Nephron (organoid): Measurements from ENCODE around the gene TNIK.
A peak's percentile ranks its signal among the peaks of the same experiment; 100 is the strongest.

Experiments
- H3K27ac Mint-ChIP-seq, 3 experiments: 2 replicates each; pipeline ENCODE4 v1.8.0; 2020; ENCODE audit warnings: mixed read lengths in 3 of 3, mild to moderate bottlenecking in 2 of 3, moderate library complexity in 1 of 3
- H3K27me3 Mint-ChIP-seq: 2 replicates; pipeline ENCODE4 v1.8.0; 2021; ENCODE audit warnings: low read depth, mild to moderate bottlenecking, moderate library complexity, mixed read lengths
- H3K36me3 Mint-ChIP-seq: 2 replicates; pipeline ENCODE4 v1.8.0; 2020; ENCODE audit warnings: low read depth, mixed read lengths
- H3K4me1 Mint-ChIP-seq: 2 replicates; pipeline ENCODE4 v1.8.0; 2020; ENCODE audit warnings: mixed read lengths
- H3K4me3 Mint-ChIP-seq, 3 experiments: 2 replicates each; pipeline ENCODE4 v1.8.0; 2020; ENCODE audit warnings: mild to moderate bottlenecking in 3 of 3, mixed read lengths in 3 of 3, moderate library complexity in 2 of 3
- H3K9me3 Mint-ChIP-seq: 2 replicates; pipeline ENCODE4 v1.8.0; 2020; ENCODE audit warnings: mixed read lengths
- CTCF ChIP-seq, 3 experiments: fragments of 200-600 bp; sonication (generic); IDR thresholded peaks; one replicate each; pipeline ENCODE4 v1.5.0; 2021; ENCODE audit warnings: antibody characterized with exemption in 3 of 3; ENCODE audit not compliant: unreplicated experiment in 3 of 3

The TNIK gene

GRCh38 chr3:171456765-171457606 lies 3.2 kb downstream of the TNIK start:
- TF ChIP-seq CTCF (IDR thresholded peaks at IDR 0.05; ENCODE audit: unreplicated experiment in 3 of 3): no peak
- H3K4me3 Mint-ChIP-seq: peak overlapping the region; percentile 95 to 97 (median 95)
- H3K36me3 Mint-ChIP-seq: no peaks in the 10 kb centered on the region
- peak overlapping the region; percentile 50 to 85 (median 71) for H3K27ac Mint-ChIP-seq
- peaks cover 19% of the 10 kb centered on the region for H3K4me1 Mint-ChIP-seq
- H3K9me3 Mint-ChIP-seq: no peaks in the 10 kb centered on the region
- H3K27me3 Mint-ChIP-seq: peaks cover 28% of the 10 kb centered on the region

GRCh38 chr3:171455603-171456550 lies 4.3 kb downstream of the TNIK start:
- H3K4me3 Mint-ChIP-seq: peak overlapping the region; percentile 1 to 40 (median 37)
- H3K9me3 Mint-ChIP-seq: no peaks in the 10 kb centered on the region

GRCh38 chr3:171454041-171454440 lies 6.2 kb downstream of the TNIK start:
- Mint-ChIP-seq H3K27me3 (peaks cover 17% of the 10 kb centered on the region), H3K4me1 (peaks cover 17% of the 10 kb centered on the region), H3K27ac (no peak overlapping the region), H3K4me3 (no peak overlapping the region), H3K9me3 (no peaks in the 10 kb centered on the region), H3K36me3 (no peaks in the 10 kb centered on the region)
- TF ChIP-seq CTCF (IDR thresholded peaks at IDR 0.05; ENCODE audit: unreplicated experiment in 3 of 3): no peak

More at GRCh38 chr3:171455603-171456550, 4.3 kb downstream of the TNIK start:
- peaks cover 28% of the 10 kb centered on the region for H3K27me3 Mint-ChIP-seq
- no peak overlapping the region for H3K27ac Mint-ChIP-seq
- H3K4me1 Mint-ChIP-seq: peaks cover 17% of the 10 kb centered on the region
- no peaks in the 10 kb centered on the region for H3K36me3 Mint-ChIP-seq
- TF ChIP-seq CTCF (IDR thresholded peaks at IDR 0.05; ENCODE audit: unreplicated experiment in 3 of 3): no peak

DNA sequence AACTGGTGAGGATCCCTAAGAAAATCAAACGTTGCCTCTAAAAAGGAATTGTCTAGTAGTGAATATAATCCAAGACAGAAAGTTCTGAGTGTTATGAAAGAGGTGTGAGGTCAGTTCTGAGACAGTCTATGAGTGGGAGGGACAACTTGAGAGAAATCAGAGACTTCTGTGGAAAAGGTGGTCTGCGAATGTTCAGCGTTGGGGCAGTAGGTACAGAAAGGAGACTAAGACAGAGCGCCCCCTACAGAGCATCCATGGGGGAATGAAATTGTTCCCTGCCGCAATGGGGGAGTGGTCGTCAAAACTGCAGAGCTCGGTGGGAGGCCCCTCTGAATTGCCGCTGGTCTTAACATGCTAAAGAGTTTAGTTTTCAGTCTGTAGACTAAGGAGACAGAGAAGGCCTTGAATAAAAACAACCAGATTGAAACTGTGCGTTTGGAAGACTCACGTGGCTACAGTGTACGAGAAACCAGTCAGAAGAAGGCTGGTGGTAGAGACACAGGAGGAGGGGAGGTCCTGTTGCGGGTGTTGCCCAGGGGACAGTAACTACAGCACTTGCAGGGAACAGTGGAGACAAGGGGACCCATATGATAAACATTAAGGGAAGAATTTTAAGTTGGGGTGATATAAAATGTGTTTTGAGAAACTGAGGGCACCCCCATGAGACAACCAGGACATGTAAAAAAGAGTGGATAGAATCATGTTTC lies 6.9 kb downstream of the TNIK start:
- Mint-ChIP-seq H3K9me3 (no peaks in the 10 kb centered on the region), H3K27me3 (peaks cover 10% of the 10 kb centered on the region), H3K4me1 (peaks cover 14% of the 10 kb centered on the region), H3K36me3 (no peaks in the 10 kb centered on the region), H3K27ac (no peak overlapping the region), H3K4me3 (no peak overlapping the region)
- TF ChIP-seq CTCF (IDR thresholded peaks at IDR 0.05; ENCODE audit: unreplicated experiment in 3 of 3): peak in 2 of 3 experiments; percentile 22 to 43

GRCh38 chr3:171452328-171452727 lies 7.9 kb downstream of the TNIK start:
- Mint-ChIP-seq H3K9me3 (no peaks in the 10 kb centered on the region), H3K4me3 (no peak overlapping the region), H3K4me1 (peaks cover 11% of the 10 kb centered on the region), H3K27me3 (peaks cover 2% of the 10 kb centered on the region), H3K27ac (no peak overlapping the region), H3K36me3 (no peaks in the 10 kb centered on the region)
- no peak for TF ChIP-seq CTCF (IDR thresholded peaks at IDR 0.05; ENCODE audit: unreplicated experiment in 3 of 3)
